Suppressor macrophage treated with lipopolysaccharide for 1 hour (primary cell): Measurements from ENCODE around the gene ITPR3.

ENCODE experiments used
- DNase-seq, 3 donors: peaks; one replicate each; pipeline ENCODE4 v3.0.0-alpha.2; 2020 to 2022

Gene ITPR3

DNA sequence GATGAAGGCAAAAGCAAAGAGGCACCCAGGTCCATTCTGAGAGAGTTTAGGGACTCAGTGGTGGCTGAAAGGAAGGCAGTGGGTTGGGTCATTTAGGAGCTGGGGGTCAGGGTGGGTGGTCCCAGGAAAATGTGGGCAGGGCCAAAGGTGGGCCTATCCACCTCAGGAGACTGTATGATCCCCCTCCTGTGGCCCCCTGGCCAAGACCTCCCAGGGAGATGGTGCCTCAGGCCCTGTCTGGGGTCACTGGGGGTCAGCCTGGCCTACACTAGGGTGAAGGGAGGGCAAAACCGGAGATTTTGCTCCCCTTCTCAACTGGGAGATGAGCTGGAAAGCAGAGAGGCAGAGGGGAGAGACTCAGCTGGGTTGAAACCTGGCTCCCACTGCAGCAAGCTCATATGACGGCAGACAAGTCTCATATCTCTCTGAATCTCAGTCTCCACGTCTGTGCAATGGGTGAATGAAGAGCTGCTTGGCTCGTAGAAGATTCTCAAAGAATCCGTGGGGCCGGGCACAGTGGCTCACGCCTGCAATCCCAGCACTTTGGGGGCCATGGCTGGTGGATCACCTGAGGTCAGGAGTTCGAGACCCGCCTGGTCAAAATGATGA lies 29.6 kb upstream of the ITPR3 start:
- DNase-seq, result no peak

DNA sequence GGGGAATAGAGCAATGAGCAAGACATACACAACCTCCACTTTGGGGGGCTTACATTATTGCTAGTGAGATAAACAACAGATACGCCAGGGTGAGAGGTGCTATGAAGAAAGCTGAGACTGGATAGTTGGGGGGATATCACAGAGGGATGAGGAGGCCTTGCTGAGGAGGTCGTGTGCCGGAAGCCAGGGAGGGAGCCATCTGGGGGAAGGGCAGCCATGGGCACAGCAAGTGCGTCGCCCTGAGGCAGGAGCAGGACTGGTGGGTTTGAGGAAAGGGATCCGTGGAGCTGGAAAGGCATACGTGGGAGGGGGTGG lies 28.9 kb upstream of the ITPR3 start:
- no peak for DNase-seq

DNA sequence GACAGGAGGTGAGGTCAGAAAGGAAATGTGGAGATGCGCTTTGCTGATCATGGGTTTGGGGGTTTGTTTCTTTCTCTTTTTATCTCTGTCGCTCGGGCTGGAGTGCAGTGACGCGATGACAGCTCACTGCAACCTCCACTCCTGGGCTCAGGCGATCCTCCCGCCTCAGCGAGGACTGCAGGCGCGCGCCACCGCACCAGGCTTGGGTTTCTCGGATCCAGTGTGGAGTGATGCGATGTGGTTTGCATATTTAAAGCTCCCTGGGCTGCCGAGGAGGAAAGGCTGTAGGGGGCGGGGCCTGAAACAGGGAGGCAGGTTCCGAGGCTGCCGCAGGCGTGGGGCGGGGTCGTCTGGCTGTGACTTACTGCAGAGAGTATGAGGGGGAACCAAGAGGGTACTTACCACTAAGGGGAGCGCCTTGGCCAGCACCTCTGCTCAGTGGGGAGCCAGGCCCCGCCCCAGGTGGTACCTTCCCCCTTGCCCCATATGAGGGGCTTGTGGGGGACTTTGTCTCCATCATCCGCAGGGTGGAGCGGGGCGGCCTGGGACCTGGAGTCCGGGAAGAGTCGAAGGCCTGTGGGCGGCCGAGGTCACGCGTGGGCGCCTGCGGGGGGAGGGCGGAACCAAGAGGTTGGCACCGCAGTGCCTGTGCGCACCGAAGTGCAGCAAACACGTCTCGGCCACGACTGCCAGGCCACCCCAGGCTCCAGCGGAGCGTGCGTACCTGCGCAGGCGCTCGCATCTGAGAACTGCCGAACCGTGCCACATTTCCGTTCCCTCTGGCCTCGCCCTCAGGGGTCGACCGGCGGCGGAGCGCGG lies 28.3 kb upstream of the ITPR3 start:
- DNase-seq, result no peak

DNA sequence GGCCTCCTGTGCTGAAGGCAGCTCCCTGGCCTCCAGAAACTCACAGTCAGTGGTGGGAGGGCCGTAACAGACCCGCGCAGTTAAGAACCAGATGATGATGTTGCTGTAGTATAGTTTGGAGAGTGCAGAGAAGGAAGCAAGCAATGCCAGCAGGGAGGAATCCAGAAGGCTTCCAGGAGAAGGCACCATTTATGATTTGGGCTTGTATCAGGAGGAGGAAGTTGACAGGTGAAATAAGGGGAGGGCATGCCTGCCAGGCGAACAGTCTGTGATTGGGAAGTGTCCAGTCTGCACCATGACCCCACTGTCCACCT lies 27.8 kb upstream of the ITPR3 start:
- no peak for DNase-seq

DNA sequence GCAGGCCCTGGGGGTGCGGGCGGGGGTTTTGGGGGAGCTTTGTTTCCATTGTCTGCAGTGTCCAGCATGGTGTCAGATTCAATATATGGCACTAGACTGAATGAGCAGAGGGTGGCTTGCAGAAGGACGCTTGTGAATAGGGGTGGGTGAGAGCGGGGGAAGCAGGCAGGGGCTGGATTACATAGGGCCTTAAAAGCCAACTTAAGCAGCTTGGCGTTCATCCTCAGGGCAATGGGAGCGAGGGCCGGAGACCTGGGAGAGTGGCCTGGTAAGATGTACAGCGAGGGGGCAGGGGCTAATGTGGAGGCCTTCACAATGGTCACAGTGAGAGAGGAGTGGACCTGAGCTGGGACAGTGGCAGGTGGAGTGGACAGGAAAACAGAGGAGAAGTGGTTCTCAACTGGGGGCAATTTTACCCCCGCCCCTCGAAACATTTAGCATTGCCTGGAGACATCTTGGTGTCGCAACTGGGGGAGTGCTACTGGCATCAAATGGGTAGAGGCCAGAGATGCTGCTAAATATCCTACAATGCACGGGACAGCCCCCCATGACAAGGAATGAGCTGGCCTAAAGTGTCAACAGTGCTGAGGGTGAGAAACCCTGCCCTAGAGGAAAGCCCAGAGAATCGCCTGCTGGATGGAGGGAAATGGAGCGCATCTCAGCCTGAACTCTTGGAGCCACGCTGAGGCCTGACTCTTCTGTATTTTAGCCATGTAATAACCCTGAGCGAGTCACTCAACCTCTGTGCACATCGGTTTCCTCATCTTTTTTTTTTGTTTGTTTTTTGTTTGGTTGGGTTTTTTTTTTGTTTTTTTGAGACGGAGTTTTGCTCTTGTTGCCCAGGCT lies 25.9 kb upstream of the ITPR3 start:
- DNase-seq, result peak; percentile 24 to 56 (median 55)

DNA sequence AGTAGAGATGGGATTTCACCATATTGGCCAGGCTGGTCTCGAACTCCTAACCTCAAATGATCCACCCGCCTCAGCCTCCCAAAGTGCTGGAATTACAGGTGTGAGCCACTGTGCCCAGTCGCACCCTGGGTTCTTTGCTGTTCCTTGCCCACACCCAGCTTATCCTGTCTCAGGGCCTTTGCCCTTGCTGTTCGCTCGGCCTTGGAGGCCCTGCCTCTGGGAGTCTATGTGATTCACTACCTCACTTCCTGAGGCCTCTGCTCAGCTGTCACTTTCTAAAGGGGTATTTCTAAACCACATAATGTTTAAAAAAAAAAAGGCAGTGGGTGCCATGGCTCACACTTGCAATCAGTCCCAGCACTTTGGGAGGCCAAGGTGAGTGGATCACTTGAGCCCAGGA lies 24.2 kb upstream of the ITPR3 start:
- peak; percentile 29 to 36 (median 32) for DNase-seq

DNA sequence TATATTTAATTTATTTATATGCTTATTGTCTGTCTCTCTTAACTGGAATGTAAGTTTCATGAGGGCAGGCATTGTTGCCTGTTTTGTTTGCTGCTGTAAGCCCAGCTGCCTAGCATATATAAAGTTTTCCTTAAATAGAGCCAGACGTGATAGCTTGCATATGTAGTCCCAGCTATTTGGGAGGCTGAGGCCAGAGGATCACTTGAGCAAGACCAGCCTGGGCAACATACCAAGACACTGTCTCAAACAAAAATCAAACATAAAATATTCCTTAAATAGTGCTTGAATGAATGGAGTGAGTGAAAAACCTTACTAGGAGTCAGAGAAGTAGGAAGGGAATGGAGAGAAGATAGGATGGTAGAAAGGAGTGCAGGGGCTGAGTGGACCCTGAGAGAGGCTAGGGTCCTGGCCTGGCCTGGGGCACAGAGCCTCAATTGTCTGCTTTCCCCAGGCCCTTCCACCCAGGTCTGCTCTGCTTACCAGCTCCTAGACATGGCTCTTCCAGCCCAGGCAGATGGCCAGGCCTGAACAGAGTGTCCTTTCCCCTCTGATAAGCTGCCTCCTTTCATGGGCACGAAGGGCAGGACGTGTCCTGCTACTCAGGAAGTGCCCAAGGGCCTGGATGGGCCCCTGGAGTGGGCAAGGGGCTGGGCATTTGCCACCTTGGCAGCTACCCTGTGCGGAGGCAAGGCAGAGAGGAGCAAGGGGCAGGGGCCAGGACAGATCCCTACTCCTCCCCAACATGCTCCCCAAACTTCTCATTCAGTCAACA lies 23.4 kb upstream of the ITPR3 start:
- DNase-seq, result peak in 1 of 3 donors; percentile 2

DNA sequence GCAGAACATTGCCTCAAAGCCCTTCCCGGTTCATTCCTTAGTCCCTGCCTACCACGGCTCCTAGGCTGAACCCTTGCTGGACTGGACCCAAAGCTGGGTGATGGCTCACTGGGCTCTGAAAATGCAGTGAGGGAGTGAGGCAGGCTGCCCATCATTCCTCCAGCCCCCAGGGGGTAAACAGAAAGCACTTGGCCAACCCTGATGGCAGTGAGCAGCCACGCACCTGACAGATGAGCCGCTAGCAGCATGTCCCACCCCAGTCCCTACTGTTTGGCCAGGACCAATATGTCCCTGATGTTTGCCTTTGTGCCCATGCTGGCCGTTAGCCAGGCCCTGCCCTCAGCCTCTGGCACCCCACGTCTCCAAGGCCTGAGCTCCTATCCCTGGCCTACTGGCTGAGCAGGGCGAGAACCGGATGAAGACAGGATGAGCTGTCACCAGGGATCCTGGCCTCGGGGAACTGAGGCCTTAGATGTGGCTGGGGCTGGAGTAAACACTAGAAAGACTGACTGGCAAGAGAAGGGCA lies 21.6 kb upstream of the ITPR3 start:
- DNase-seq, result no peak

DNA sequence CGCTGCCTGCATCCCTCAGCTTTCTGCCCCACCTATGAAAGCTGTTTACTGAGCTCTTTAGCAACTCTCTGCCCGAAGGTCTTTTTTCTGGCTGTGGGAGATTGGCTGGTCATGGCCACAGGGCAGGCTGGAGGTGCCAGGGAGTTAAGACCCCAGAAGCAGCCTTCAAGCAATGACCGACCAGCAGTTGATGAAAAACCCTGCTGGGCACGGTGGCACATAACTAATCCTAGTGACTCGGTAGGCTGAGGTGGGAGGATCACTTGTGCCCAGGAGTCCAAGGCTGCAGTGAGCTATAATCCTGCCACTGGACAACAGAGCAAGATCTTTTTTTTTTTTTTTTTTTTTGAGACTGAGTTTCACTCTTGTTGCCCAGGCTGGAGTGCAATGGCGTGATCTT lies 20.4 kb upstream of the ITPR3 start:
- DNase-seq, result peak in 1 of 3 donors; percentile 18

DNA sequence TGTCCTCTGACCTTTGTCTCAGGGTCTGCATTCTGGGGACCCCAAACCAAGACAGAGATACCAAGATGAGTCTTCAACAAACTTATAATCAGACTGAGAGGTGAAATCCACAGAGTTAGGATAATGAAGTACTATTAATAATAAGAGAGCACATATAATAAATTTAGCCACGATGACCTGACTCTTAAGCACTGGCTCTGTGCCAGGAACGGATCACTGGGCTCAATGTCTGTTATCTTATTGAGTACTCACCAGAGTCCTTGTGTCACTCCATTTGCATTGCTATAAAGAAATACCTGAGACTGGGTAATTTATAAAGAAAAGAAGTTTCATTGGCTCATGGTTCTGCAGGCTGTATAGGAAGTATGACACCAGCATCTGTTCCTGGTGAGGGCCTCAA lies 18.9 kb upstream of the ITPR3 start:
- peak in 1 of 3 donors; percentile 17 for DNase-seq

DNA sequence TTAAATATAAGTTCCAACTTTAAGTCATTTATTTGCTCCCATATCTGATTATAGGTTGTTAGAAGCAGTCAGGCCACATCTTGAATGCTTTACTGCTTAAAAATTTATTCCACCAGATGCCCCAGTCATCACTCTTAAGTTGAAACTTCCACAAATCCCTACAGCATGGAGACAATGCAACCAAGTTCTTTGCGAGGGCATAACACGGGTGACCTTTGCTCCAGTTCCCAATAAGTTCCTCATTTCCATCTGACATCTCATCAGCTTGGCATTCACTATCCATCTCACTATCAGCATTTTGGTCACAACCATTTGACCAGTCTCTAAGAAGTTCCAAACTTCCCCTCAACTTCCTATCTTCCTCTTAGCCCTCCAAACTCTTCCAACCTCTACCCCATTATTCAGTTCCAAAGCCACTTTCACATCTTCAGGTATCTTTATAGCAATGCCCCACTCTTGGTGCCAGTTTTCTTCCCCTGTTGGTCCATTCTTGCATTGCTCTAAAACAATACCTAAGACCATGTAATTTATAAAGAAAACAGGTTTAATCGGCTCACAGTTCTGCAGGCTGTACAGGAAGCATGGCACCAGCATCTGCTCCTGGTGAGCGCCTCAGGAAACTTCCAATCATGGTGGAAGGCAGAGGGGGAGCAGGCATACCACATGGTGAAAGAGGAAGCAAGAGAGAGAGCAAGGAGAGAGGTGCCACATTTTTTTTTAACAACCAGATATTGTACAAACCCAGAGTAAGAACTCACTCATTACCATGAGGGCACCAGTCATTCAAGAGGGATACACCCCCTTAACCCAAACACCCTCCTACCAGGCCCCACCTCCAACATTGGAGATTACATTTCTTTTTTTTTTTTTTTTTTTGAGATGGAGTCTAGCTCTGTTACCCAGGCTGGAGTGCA lies 15.9 kb upstream of the ITPR3 start:
- peak; percentile 55 to 67 (median 61) for DNase-seq

DNA sequence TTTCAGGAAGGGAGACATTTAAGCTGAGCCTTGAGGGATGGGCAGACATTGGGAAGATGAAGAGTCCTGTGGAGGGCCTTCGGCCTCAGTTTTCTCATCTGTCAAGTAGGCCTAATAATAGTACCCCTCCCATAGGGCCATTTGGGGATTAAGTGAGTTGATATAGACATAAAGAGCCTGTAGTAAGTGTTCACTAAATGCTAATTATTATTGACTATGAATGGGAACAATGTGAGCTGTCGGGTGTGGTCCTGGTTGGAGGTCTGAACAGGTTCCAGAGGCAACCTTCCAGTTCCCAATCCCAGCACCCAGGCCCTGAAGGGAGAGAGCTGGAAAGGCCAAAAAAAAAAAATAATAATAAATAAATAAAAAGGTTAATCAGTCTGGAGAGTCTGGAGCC lies 14.5 kb upstream of the ITPR3 start:
- peak in 1 of 3 donors; percentile 5 for DNase-seq

DNA sequence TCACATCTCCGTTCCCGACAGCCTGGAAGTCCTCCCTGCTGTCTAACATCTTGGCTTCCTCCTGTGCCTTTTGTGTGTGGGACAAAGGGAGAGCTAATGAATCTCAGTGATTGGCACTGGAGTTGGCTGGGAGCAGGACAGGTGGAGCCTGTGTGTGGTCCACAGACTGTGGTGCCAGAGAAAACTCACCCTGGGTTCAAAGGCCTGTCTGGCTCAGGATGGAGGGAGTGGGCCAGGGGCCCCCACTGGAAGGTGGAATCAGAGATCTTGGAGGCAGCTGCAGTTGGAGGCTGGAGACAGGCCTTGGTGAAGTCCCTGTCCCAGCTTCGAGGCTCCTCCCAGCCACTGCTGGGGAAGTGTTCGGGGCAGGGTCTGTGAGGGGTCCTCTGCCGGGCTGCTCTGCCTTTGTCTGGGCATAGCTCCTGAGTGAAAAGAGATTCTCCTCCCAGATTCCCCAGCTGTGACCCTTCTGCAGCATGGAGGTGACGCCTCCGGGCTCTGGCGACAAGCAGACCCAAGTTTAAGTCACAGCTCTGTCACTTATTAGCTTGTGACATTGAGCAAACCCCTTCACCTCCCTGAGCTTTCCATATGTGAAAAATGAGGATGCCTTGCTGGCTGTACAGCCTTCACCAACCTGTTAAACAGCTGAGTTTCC lies 13.9 kb upstream of the ITPR3 start:
- no peak for DNase-seq

DNA sequence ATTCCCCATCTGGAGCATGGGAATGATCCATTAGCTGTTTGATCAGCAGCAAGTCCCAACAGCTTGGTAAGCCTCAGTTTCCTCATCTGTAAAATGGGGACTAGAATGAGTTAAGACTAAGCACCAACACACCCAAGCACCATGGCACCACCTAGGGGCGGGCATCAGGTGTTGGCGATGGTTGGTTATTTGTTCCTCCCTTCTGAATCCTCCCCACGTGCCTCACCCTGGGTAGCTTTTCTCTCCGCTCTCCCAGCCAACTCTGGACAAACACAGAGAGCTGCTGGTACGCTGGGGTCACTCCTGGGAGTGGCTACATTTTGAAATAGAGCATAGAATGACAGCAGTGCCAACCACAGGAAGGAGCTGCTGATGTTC lies 13.3 kb upstream of the ITPR3 start:
- DNase-seq, result peak in 2 of 3 donors; percentile 19 to 29

DNA sequence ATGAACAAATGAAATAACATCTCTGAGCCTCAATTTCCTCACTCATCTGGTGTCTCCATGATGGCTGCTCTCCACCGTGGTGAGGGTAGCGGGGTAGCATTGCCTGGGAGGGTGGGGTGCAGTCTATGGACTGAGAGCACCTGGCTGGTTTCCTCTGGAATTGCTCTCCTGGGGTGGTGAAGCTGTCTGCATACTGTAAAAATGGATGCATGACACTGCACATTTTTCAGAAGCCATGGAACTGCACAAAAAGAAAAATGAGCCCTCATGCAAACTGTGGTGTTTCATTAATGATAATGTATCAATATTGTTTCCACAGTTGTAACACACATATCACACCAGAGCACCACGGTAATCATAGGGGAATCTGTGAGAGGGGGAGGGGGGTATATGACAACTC lies 12.1 kb upstream of the ITPR3 start:
- peak in 1 of 3 donors; percentile 4 for DNase-seq

DNA sequence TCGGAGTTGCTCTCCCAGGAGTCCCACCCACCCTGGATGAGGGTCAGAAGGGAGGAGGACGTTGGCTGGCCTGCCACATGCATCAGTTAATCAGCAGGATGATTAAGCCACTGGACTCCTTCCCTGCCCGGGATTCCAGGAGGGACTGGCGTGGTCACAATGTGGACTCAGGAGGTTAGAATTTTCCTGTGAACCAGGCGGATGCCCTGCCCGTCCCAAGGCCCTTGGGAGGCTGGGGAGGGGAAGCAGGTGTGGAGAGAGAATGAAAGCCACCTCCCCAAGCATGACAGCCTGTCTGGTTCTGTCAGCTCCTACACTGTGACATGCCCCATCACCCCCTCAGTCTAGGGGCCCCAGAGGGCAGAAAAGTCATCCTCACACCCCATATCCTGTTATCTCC lies 11.6 kb upstream of the ITPR3 start:
- DNase-seq, result peak in 1 of 3 donors; percentile 1

DNA sequence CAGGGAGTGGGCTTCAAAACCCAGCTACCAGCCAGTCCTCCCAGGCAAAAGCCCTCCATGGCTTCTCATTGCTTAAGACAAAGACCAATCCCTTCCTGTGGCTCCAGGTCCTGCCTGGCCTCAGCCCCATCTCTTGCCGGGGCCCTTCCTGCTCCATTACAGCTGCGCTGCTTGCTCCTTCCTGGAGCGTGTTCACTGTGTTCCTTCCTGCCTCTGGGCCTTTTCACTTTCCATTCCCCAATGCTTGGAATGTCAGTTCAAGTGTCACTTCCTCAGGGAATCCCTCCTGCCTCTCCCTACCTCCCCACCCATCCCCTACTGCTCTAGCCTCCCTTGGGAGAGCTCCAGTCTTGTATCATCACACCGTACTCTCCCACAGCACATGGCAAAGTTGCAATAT lies 11.1 kb upstream of the ITPR3 start:
- peak in 1 of 3 donors; percentile 15 for DNase-seq

DNA sequence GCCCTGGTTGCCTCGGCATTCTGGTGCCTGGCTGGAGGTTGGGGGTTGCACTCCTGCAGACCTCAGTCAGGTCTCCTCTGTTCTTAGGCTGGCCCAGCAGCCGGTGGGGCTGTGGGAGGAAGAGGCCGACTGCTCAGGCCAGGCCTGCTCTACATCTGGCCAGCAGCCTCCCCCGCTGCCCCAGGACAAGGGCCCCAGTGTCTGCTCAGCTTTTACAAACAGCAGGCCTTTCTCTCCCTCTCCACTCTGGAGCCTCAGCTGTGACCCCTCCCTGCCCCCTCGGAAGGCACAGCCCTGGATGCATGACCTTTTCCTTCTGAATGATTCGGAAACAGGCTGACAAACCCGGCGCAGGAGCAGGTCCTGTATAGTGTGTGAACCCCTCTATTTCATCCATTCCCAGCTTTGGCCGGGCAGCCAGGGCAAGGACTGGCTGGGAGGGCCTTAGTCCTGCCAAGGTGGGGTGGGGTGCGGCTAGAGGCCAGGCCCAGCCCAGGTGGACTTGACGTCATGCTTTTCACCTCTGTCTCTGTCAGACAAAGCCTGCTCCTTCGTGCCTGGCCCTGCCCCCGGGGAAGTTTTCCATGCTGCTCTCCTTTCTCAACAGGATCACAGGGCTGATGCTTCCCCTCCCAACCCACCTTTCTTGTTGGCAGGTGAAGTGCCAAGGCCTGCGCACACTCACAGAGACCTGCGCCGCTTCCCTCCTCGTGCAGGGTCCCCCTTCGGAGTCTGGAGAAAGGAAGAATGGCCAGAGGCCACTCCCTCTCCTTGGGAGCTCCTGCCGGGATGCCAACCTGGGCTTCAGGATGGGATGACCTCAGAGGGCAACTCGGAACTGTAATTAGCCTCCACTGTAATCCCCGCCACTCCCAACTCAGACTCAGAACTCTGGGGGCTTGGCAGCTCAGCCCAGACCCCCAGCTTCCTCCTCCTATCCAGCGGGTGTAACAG lies 10.1 kb upstream of the ITPR3 start:
- peak in 1 of 3 donors; percentile 15 for DNase-seq

DNA sequence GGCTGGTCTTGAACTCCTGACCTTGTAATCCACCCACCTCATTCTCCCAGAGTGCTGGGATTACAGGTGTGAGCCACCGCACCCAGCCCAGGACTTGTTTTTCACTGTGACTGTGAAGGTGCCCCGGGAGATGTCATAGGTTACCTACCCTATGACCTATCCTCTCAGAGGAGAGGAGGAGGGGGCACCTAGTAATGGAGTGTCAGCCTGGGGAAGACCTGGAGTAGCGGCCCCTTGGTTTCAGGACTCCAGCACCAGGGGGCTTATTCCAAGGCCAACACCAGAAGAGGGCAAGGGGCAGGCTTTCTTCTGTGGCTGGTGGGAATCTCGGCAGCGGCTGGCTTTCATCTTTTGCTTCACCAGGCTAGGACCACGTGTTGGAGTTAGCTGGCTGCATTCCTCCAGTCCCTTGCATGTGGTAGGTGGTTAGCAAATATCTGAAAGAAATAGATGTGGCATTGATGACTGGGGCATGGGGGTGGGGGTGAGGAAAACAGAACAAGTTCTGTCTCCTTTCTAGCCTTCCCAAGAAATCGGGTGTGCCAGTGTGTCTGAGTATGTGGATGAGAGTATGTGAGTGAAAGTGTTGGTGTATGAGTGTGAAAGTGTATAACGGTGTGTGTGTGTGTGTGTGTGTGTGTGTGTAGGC lies 7.9 kb upstream of the ITPR3 start:
- DNase-seq, result no peak

DNA sequence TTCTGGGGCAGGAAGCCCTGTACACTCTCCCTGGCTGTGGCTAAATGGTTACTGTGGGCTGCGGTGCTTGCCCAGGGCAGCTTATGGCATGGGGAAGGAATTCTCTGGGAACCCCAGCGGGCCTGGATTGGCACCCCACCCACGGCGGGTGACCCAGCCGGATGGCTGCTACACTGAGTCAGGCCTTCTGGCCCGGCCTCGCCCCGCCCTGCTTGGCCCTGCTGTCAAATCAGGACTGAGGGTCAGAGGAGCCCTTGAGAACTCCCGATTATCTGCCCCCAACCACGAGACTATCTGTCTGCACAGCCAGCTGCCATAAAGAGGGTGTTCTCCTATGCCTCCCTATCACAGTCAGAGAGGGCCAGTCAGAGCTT lies 7.3 kb upstream of the ITPR3 start:
- peak in 1 of 3 donors; percentile 29 for DNase-seq
